ENCODE measurements around the gene LYSMD2.

- TF ChIP-seq CTCF (conservative IDR thresholded peaks at IDR 0.05 in 1 of 2, IDR thresholded peaks at IDR 0.05 in 1 of 2; ENCODE audit: extremely low read depth in 1 of 2, insufficient read depth in 1 of 2, low read depth in 1 of 2, low read length in 2 of 2) (no peak), EZH2 (IDR thresholded peaks at IDR 0.05; ENCODE audit: borderline replicate concordance, low read length) (no peak)
Measured at GRCh38 chr15:51739061-51739712, 1.7 kb upstream of the LYSMD2 start.

Measured in mammary epithelial cell (primary cell).